IPS-15b (cell line): ENCODE data around the gene PTGER2.

Experiments used
- H3K27me3 ChIP-seq: one replicate; pipeline ENCODE4 v1.6.1; 2013; ENCODE audit warnings: low read length; ENCODE audit not compliant: control insufficient read depth, insufficient read depth
- H3K36me3 ChIP-seq: one replicate; pipeline ENCODE4 v1.6.1; 2013; ENCODE audit warnings: low read length; ENCODE audit not compliant: control insufficient read depth, insufficient read depth
- H3K4me1 ChIP-seq: one replicate; pipeline ENCODE4 v1.6.1; 2013; ENCODE audit warnings: mild to moderate bottlenecking, low read length; ENCODE audit not compliant: control insufficient read depth, insufficient read depth
- H3K4me3 ChIP-seq: one replicate; pipeline ENCODE4 v1.5.1; 2013; ENCODE audit warnings: low read depth, low read length
- H3K9ac ChIP-seq: one replicate; pipeline ENCODE4 v1.6.1; 2013; ENCODE audit warnings: low read depth, mild to moderate bottlenecking, low read length
- H3K9me3 ChIP-seq: one replicate; pipeline ENCODE4 v1.6.1; 2013; ENCODE audit warnings: mild to moderate bottlenecking, low read length; ENCODE audit not compliant: control insufficient read depth, insufficient read depth

PTGER2 gene

GRCh38 chr14:52348279-52348678, 34.2 kb downstream of the PTGER2 start:
- Histone ChIP-seq H3K9me3 (no peaks in the 10 kb centered on the region), H3K27me3 (no peaks in the 10 kb centered on the region), H3K36me3 (no peaks in the 10 kb centered on the region), H3K9ac (no peak overlapping the region), H3K4me1 (no peaks in the 10 kb centered on the region), H3K4me3 (no peak overlapping the region)

- Histone ChIP-seq H3K4me1 (no peaks in the 10 kb centered on the region), H3K9ac (no peak overlapping the region), H3K9me3 (no peaks in the 10 kb centered on the region), H3K36me3 (no peaks in the 10 kb centered on the region), H3K4me3 (no peak overlapping the region), H3K27me3 (no peaks in the 10 kb centered on the region)
These were observed 34.7 kb downstream of the PTGER2 start for GRCh38 chr14:52348776-52349175.

- Histone ChIP-seq H3K27me3 (no peaks in the 10 kb centered on the region), H3K4me3 (no peak overlapping the region), H3K9me3 (no peaks in the 10 kb centered on the region), H3K36me3 (no peaks in the 10 kb centered on the region), H3K4me1 (no peaks in the 10 kb centered on the region), H3K9ac (no peak overlapping the region)
These were observed 35.6 kb downstream of the PTGER2 start for GRCh38 chr14:52349731-52350130.

GRCh38 chr14:52350445-52350844, 36.3 kb downstream of the PTGER2 start:
- Histone ChIP-seq H3K36me3 (no peaks in the 10 kb centered on the region), H3K9ac (no peak overlapping the region), H3K4me1 (no peaks in the 10 kb centered on the region), H3K9me3 (no peaks in the 10 kb centered on the region), H3K4me3 (no peak overlapping the region), H3K27me3 (no peaks in the 10 kb centered on the region)

- H3K9me3 ChIP-seq, result no peaks in the 10 kb centered on the region
- H3K36me3 ChIP-seq, result no peaks in the 10 kb centered on the region
- H3K4me1 ChIP-seq, result no peaks in the 10 kb centered on the region
- no peak overlapping the region for H3K4me3 ChIP-seq
- no peak overlapping the region for H3K9ac ChIP-seq
- H3K27me3 ChIP-seq, result no peaks in the 10 kb centered on the region
These were observed 37.3 kb downstream of the PTGER2 start for GRCh38 chr14:52351233-52352060.

GRCh38 chr14:52352061-52352491, 38.0 kb downstream of the PTGER2 start:
- H3K4me1 ChIP-seq, result no peaks in the 10 kb centered on the region
- no peaks in the 10 kb centered on the region for H3K36me3 ChIP-seq
- H3K27me3 ChIP-seq, result no peaks in the 10 kb centered on the region
- H3K9me3 ChIP-seq, result no peaks in the 10 kb centered on the region
- H3K4me3 ChIP-seq, result no peak overlapping the region
- H3K9ac ChIP-seq, result no peak overlapping the region

- no peak overlapping the region for H3K4me3 ChIP-seq
- H3K27me3 ChIP-seq, result no peaks in the 10 kb centered on the region
- no peaks in the 10 kb centered on the region for H3K9me3 ChIP-seq
- H3K9ac ChIP-seq, result no peak overlapping the region
- H3K4me1 ChIP-seq, result no peaks in the 10 kb centered on the region
- no peaks in the 10 kb centered on the region for H3K36me3 ChIP-seq
These were observed 38.5 kb downstream of the PTGER2 start for GRCh38 chr14:52352569-52352968.

- Histone ChIP-seq H3K9me3 (no peaks in the 10 kb centered on the region), H3K4me1 (no peaks in the 10 kb centered on the region), H3K36me3 (no peaks in the 10 kb centered on the region), H3K4me3 (no peak overlapping the region), H3K27me3 (no peaks in the 10 kb centered on the region), H3K9ac (no peak overlapping the region)
These were observed 40.1 kb downstream of the PTGER2 start for GRCh38 chr14:52354242-52354641.

- Histone ChIP-seq H3K4me1 (no peaks in the 10 kb centered on the region), H3K9me3 (no peaks in the 10 kb centered on the region), H3K9ac (no peak overlapping the region), H3K27me3 (no peaks in the 10 kb centered on the region), H3K4me3 (no peak overlapping the region), H3K36me3 (no peaks in the 10 kb centered on the region)
These were observed 40.9 kb downstream of the PTGER2 start for GRCh38 chr14:52355016-52355431.

GRCh38 chr14:52355526-52355925, 41.4 kb downstream of the PTGER2 start:
- no peaks in the 10 kb centered on the region for H3K36me3 ChIP-seq
- H3K4me3 ChIP-seq, result no peak overlapping the region
- no peak overlapping the region for H3K9ac ChIP-seq
- H3K9me3 ChIP-seq, result no peaks in the 10 kb centered on the region
- no peaks in the 10 kb centered on the region for H3K4me1 ChIP-seq
- H3K27me3 ChIP-seq, result no peaks in the 10 kb centered on the region

- no peak overlapping the region for H3K9ac ChIP-seq
- no peaks in the 10 kb centered on the region for H3K4me1 ChIP-seq
- H3K36me3 ChIP-seq, result no peaks in the 10 kb centered on the region
- no peaks in the 10 kb centered on the region for H3K9me3 ChIP-seq
- H3K4me3 ChIP-seq, result no peak overlapping the region
- H3K27me3 ChIP-seq, result no peaks in the 10 kb centered on the region
These were observed 41.9 kb downstream of the PTGER2 start for GRCh38 chr14:52356025-52356424.

- H3K4me1 ChIP-seq, result no peaks in the 10 kb centered on the region
- no peaks in the 10 kb centered on the region for H3K27me3 ChIP-seq
- no peaks in the 10 kb centered on the region for H3K36me3 ChIP-seq
- no peaks in the 10 kb centered on the region for H3K9me3 ChIP-seq
- no peak overlapping the region for H3K4me3 ChIP-seq
- H3K9ac ChIP-seq, result no peak overlapping the region
These were observed 46.7 kb downstream of the PTGER2 start for GRCh38 chr14:52360831-52361230.
